A549 (cell line): ENCODE data around the gene PI16. TPM values are rescaled to one million over a fixed set of nuclear protein-coding genes. Genes with fewer than 3 reads are reported as not detected.
A peak's percentile ranks its signal among the peaks of the same experiment; 100 is the strongest.

Source experiments
- ATAC-seq, 2 experiments: fragments of 200-7000 bp in 1 of 2; fragments of >200 bp in 1 of 2; cut with Nextera tagmentation in 1 of 2; cut with Tn5 transposase in 1 of 2; 3 replicates each; pipeline versions ENCODE4 v1.8.0 to v1.9.1; 2018 to 2020; ENCODE audit warnings: mild to moderate bottlenecking in 1 of 2, moderate library complexity in 1 of 2
- CTCF ChIA-PET: fragments of 300-600 bp; sonication (Branson Sonifier 250); formaldehyde crosslinking; extraction: SDS; loops from one replicate; lab custom pipeline; 2021; ENCODE audit warnings: antibody characterized with exemption, inconsistent platforms; lab: Yijun Ruan, JAX
- POLR2A ChIA-PET: fragments of 350-600 bp; formaldehyde crosslinking; extraction: SDS; loops from one replicate; lab custom pipeline; 2021; ENCODE audit warnings: antibody characterized with exemption, inconsistent platforms; lab: Yijun Ruan, JAX
- DNase-seq, 2 experiments: peaks; one replicate each; pipeline versions ENCODE4 v3.0.0 to v3.0.0-alpha.2; 2011 to 2016; ENCODE audit warnings: low read depth in 1 of 2, low spot score in 1 of 2
- FAIRE-seq: peaks from 2 replicates; lab custom pipeline; 2011; peaks lifted over from hg19 to GRCh38; lab: Jason Lieb, UNC
- H3K27ac ChIP-seq, 2 experiments: fragments of >200 bp; sonication (Bioruptor Twin); formaldehyde crosslinking; 3 replicates each; pipeline ENCODE4 v1.5.1; 2016 to 2017
- H3K4me1 ChIP-seq: fragments of >200 bp; sonication (Bioruptor Twin); formaldehyde crosslinking; 3 replicates; pipeline ENCODE4 v1.6.1; 2016
- H3K4me2 ChIP-seq: fragments of >200 bp; sonication (Bioruptor Twin); formaldehyde crosslinking; 3 replicates; pipeline ENCODE4 v1.6.1; 2016
- H3K4me3 ChIP-seq: fragments of >200 bp; sonication (Bioruptor Twin); formaldehyde crosslinking; 3 replicates; pipeline ENCODE4 v1.5.1; 2016
- H3K9me3 ChIP-seq: fragments of >200 bp; sonication (Bioruptor Twin); formaldehyde crosslinking; 3 replicates; pipeline ENCODE4 v1.6.1; 2016
- CBX8 ChIP-seq: fragments of 200-600 bp; sonication (generic); IDR thresholded peaks from 2 replicates; pipeline ENCODE4 v1.6.1; 2016
- CHD2 ChIP-seq: fragments of 150-350 bp; IDR thresholded peaks from 2 replicates; pipeline ENCODE4 v1.6.1; 2014; ENCODE audit warnings: low read length; ENCODE audit not compliant: partially characterized antibody
- EHMT2 ChIP-seq: fragments of 200-600 bp; sonication (generic); IDR thresholded peaks from 2 replicates; pipeline ENCODE4 v1.6.1; 2016; ENCODE audit warnings: antibody characterized with exemption, low read depth, mild to moderate bottlenecking, moderate library complexity
- EP300 ChIP-seq, 2 experiments: fragments of >200 bp; sonication (Bioruptor Twin); formaldehyde crosslinking; IDR thresholded peaks; 2 replicates in 1 of 2; 3 replicates in 1 of 2; pipeline ENCODE4 v1.6.1; 2016 to 2017
- FOSB ChIP-seq: fragments of 250-450 bp; sonication (Bioruptor Pico); IDR thresholded peaks from 2 replicates; pipeline ENCODE4 v1.5.0; 2020; ENCODE audit warnings: mild to moderate bottlenecking, moderate library complexity
- FOXS1 ChIP-seq: fragments of 250-450 bp; sonication (Bioruptor Pico); IDR thresholded peaks from 2 replicates; pipeline ENCODE4 v1.5.0; 2020; ENCODE audit warnings: mild to moderate bottlenecking, moderate library complexity
- HDAC2 ChIP-seq: fragments of 200-600 bp; sonication (generic); IDR thresholded peaks from 2 replicates; pipeline ENCODE4 v1.6.1; 2016
- HEYL ChIP-seq: fragments of 250-450 bp; sonication (Bioruptor Pico); IDR thresholded peaks from 2 replicates; pipeline ENCODE4 v1.8.0; 2021; ENCODE audit warnings: mild to moderate bottlenecking, moderate library complexity
- HOXA7 ChIP-seq: fragments of 250-450 bp; sonication (Bioruptor Pico); IDR thresholded peaks from 2 replicates; pipeline ENCODE4 v1.5.0; 2020; ENCODE audit warnings: mild to moderate bottlenecking, moderate library complexity
- JUNB ChIP-seq: fragments of >200 bp; sonication (Bioruptor Twin); formaldehyde crosslinking; IDR thresholded peaks from 2 replicates; pipeline ENCODE4 v1.6.1; 2016
- KDM1A ChIP-seq: fragments of 200-600 bp; sonication (generic); IDR thresholded peaks from 2 replicates; pipeline ENCODE4 v1.6.1; 2016; ENCODE audit warnings: low read depth, mild to moderate bottlenecking
- MAFK ChIP-seq: fragments of 450-650 bp; IDR thresholded peaks from 2 replicates; pipeline ENCODE4 v1.6.1; 2014; ENCODE audit not compliant: partially characterized antibody
- MYC ChIP-seq: IDR thresholded peaks from 2 replicates; pipeline ENCODE4 v1.6.1; 2012; ENCODE audit warnings: mild to moderate bottlenecking, inconsistent platforms, low read length, improper control_type of control experiment, borderline replicate concordance
- NFE2L2 ChIP-seq: fragments of 150-350 bp; conservative IDR thresholded peaks from 2 replicates; pipeline ENCODE4 v1.6.1; 2014; ENCODE audit warnings: low read length
- NPAS2 ChIP-seq: fragments of 250-450 bp; sonication (Bioruptor Pico); IDR thresholded peaks from 2 replicates; pipeline ENCODE4 v1.8.0; 2022; ENCODE audit warnings: mild to moderate bottlenecking, moderate library complexity, borderline replicate concordance
- NR3C1 ChIP-seq: fragments of >200 bp; sonication (Bioruptor Twin); formaldehyde crosslinking; IDR thresholded peaks from 3 replicates; pipeline ENCODE4 v1.6.1; 2017
- POLR2AphosphoS2 ChIP-seq: conservative IDR thresholded peaks from 2 replicates; pipeline ENCODE4 v1.6.1; 2012; ENCODE audit warnings: low read length, improper control_type of control experiment, inconsistent platforms
- RNF2 ChIP-seq: fragments of 200-600 bp; sonication (generic); IDR thresholded peaks from 2 replicates; pipeline ENCODE4 v1.6.1; 2016; ENCODE audit warnings: low read depth, mild to moderate bottlenecking, antibody characterized with exemption, moderate library complexity, borderline replicate concordance
- SMC3 ChIP-seq: fragments of >200 bp; sonication (Bioruptor Twin); formaldehyde crosslinking; IDR thresholded peaks from 3 replicates; pipeline ENCODE4 v1.6.1; 2018; ENCODE audit warnings: inconsistent platforms
- TFCP2L1 ChIP-seq: fragments of 250-450 bp; sonication (Bioruptor Pico); IDR thresholded peaks from 2 replicates; pipeline ENCODE4 v1.5.0; 2021; ENCODE audit warnings: mild to moderate bottlenecking
- ZFP36 ChIP-seq: fragments of 450-650 bp; IDR thresholded peaks from 2 replicates; pipeline ENCODE4 v1.6.1; 2014; ENCODE audit warnings: borderline replicate concordance; ENCODE audit not compliant: partially characterized antibody
- ZNF302 ChIP-seq: fragments of 250-450 bp; sonication (Bioruptor Pico); IDR thresholded peaks from 2 replicates; pipeline ENCODE4 v1.9.0; 2021; ENCODE audit warnings: inconsistent platforms, mild to moderate bottlenecking, moderate library complexity
- WGBS: methylation state at CpG from one replicate; pipeline ENCODE4 v1.1.6; 2017; ENCODE audit errors: missing lambda C conversion rate; 5-methylcytosine and 5-hydroxymethylcytosine counted together
- polyA plus RNA-seq, 4 experiments: library from polyadenylated mRNA; depleted of rRNA in 3 of 4; stranded (reverse); fragments of >200 nt; fragmentation: RNase III in 1 of 4; extraction: RNeasy Plus Mini Kit Qiagen cat#74134 plus additional on column Dnase treatment in 1 of 4; gene quantifications; 2 replicates in 3 of 4; 3 replicates in 1 of 4; pipeline ENCODE4 v1.2.3, GENCODE V29; 2011 to 2017
- TF ChIP-seq, protein P1 (sequence below): fragments of 200-600 bp; sonication (generic); IDR thresholded peaks from 2 replicates; pipeline ENCODE4 v1.6.1; 2016; ENCODE audit warnings: antibody characterized with exemption, mild to moderate bottlenecking, moderate library complexity

Gene PI16
- polyA plus RNA-seq, 2 of the 4 experiments (the other 2 are of a cell fraction), result not detected

DNA sequence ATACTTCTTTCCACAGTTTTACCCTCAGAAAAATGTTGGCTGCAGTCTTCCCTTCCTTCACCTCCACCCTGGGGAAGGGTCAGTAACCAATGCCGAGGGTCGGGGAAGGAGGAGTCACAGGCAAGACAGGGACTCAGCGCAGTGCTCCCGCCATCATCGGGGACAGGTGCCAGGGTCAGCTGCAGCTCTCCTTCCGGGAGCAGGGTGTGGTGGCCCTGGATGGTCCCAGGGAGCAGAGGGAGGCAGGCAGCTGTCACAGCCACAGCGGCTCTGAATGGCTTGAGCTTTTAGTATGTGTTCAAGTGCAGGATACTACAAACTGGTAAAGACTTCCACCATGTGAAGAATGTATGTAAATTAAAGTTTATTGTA is 26.0 kb upstream of the PI16 start:
- Histone ChIP-seq H3K4me1 (no peaks in the 10 kb centered on the region), H3K4me2 (no peak overlapping the region), H3K9me3 (no peaks in the 10 kb centered on the region), H3K27ac (no peak overlapping the region), H3K4me3 (no peak overlapping the region)
- DNase-seq (no peak), ATAC-seq (no peak; a peak in 1 of 6 replicates), FAIRE-seq (no peak)
- ChIA-PET CTCF (no interaction called here), POLR2A (no interaction called here)
- TF ChIP-seq POLR2AphosphoS2, result no peak
- TF ChIP-seq JUNB, result no peak
- TF ChIP-seq ZNF302, result no peak
- TF ChIP-seq MAFK, result no peak
- TF ChIP-seq CBX8, result no peak
- no peak for TF ChIP-seq NPAS2 (CRISPR knock-in tag)
- TF ChIP-seq FOSB (CRISPR knock-in tag), result no peak
- WGBS, result 75% methylated on average over 5 of the region's 7 CpGs

DNA sequence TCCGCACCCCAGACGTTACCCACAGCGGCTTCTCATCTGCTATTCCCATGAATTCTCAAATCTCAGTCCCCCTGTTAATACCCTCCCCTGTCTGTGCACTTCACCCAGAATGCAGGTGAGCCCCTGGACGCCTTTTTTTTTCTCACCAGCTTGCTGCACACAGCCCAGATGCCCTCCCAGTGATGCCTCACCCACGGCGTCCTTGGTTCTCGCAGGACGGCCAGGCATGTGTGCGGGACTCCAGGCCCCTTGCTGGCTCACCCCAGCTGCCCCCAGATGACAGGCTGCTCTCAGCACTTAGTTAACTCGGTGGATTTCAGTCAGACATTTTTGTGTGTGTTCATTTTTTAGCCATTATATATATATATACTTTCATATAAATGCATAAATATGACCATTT is 25.4 kb upstream of the PI16 start:
- DNase-seq (no peak), ATAC-seq (no peak), FAIRE-seq (no peak)
- no peaks in the 10 kb centered on the region for H3K9me3 ChIP-seq
- 79% methylated on average over 10 of the region's 10 CpGs for WGBS
- ChIA-PET POLR2A (no interaction called here), CTCF (no interaction called here)
- no peak overlapping the region for H3K27ac ChIP-seq
- TF ChIP-seq FOXS1 (CRISPR knock-in tag) (no peak), TFCP2L1 (CRISPR knock-in tag) (no peak), NR3C1 (no peak), ZFP36 (no peak)
- no peaks in the 10 kb centered on the region for H3K4me1 ChIP-seq
- H3K4me2 ChIP-seq, result no peak overlapping the region
- no peak overlapping the region for H3K4me3 ChIP-seq

DNA sequence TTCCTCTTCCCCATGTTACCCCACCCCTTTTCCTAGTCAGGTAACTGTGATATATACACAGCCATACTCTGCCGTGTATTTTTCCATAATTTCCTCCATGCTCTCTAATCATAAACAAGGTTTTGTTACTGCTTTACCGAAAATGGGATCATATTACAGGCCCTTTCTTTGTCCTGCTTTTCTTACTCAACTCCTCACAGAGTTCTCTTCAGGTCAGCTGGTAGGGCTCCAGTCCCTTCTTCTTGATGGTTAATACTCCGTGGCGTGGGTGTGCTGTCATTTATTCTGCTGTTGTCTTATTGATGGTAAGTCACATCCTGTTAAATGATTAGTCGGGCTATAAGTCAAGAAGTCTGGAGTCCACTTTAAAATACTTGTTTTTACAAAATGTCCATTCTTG is 24.9 kb upstream of the PI16 start:
- FAIRE-seq (no peak), ATAC-seq (no peak), DNase-seq (no peak)
- no peak for TF ChIP-seq KDM1A
- no peak for TF ChIP-seq HDAC2
- no peak for TF ChIP-seq SMC3
- no peak for TF ChIP-seq EP300 (IDR thresholded peaks at IDR 0.05)
- TF ChIP-seq NFE2L2, result no peak
- H3K4me2 ChIP-seq, result no peak overlapping the region
- no peak overlapping the region for H3K4me3 ChIP-seq
- no peak overlapping the region for H3K27ac ChIP-seq
- POLR2A ChIA-PET, result no interaction called here
- H3K4me1 ChIP-seq, result no peaks in the 10 kb centered on the region
- no peaks in the 10 kb centered on the region for H3K9me3 ChIP-seq
- WGBS, result 53% methylated on average over 5 of the region's 5 CpGs
- CTCF ChIA-PET, result no interaction called here

DNA sequence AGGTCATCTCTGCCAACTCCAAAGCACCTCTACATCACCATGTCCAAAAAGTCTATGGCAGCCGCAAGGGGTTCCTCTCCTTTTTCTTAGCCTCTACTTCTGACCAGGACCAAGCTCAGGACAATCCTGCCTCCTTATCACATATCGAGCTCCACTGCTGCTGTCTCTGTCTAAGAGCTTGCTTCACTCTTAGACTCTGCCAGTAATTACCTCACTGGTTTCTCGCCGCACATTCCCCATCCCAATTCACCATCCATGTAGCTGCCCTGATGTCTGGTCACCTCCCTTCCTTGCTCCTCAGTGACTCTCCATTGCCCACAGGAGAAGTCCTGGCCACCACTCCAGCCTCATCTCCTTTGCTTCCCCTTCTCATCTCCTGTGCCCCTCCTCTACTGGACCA is 24.1 kb upstream of the PI16 start:
- WGBS, result 84% methylated on average over 4 of the region's 4 CpGs
- POLR2A ChIA-PET, result no interaction called here
- no peak overlapping the region for H3K4me2 ChIP-seq
- CTCF ChIA-PET, result no interaction called here
- ATAC-seq (peak in 1 of 2 experiments; percentile 13; a peak in 1 of 6 replicates), DNase-seq (no peak), FAIRE-seq (no peak)
- TF ChIP-seq, protein P1, sequence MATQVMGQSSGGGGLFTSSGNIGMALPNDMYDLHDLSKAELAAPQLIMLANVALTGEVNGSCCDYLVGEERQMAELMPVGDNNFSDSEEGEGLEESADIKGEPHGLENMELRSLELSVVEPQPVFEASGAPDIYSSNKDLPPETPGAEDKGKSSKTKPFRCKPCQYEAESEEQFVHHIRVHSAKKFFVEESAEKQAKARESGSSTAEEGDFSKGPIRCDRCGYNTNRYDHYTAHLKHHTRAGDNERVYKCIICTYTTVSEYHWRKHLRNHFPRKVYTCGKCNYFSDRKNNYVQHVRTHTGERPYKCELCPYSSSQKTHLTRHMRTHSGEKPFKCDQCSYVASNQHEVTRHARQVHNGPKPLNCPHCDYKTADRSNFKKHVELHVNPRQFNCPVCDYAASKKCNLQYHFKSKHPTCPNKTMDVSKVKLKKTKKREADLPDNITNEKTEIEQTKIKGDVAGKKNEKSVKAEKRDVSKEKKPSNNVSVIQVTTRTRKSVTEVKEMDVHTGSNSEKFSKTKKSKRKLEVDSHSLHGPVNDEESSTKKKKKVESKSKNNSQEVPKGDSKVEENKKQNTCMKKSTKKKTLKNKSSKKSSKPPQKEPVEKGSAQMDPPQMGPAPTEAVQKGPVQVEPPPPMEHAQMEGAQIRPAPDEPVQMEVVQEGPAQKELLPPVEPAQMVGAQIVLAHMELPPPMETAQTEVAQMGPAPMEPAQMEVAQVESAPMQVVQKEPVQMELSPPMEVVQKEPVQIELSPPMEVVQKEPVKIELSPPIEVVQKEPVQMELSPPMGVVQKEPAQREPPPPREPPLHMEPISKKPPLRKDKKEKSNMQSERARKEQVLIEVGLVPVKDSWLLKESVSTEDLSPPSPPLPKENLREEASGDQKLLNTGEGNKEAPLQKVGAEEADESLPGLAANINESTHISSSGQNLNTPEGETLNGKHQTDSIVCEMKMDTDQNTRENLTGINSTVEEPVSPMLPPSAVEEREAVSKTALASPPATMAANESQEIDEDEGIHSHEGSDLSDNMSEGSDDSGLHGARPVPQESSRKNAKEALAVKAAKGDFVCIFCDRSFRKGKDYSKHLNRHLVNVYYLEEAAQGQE, result no peak
- TF ChIP-seq EHMT2, result no peak
- TF ChIP-seq MAFK, result no peak
- no peak for TF ChIP-seq CHD2
- no peak for TF ChIP-seq RNF2
- TF ChIP-seq MYC, result no peak
- TF ChIP-seq HEYL (CRISPR knock-in tag), result no peak
- TF ChIP-seq HOXA7 (CRISPR knock-in tag), result no peak
- no peaks in the 10 kb centered on the region for H3K4me1 ChIP-seq
- no peaks in the 10 kb centered on the region for H3K9me3 ChIP-seq
- H3K27ac ChIP-seq, result no peak overlapping the region
- no peak overlapping the region for H3K4me3 ChIP-seq
